PC-9 (cell line): ENCODE results near the gene PHB1.

Experiments
- CTCF ChIP-seq: fragments of 200-600 bp; sonication (generic); conservative IDR thresholded peaks from 2 replicates; pipeline ENCODE4 v1.6.1; 2017; ENCODE audit warnings: mixed run types, antibody characterized with exemption, mild to moderate bottlenecking, moderate library complexity
- EZH2 ChIP-seq: fragments of 200-600 bp; sonication (generic); IDR thresholded peaks from 2 replicates; pipeline ENCODE4 v1.8.0; 2017; ENCODE audit warnings: antibody characterized with exemption, low read depth

GRCh38 chr17:49409066-49409465, 5.6 kb downstream of the PHB1 start:
- no peak for TF ChIP-seq CTCF
- TF ChIP-seq EZH2 = no peak
